ENCODE data around the gene RASSF10. TPM values are rescaled to one million over a fixed set of nuclear protein-coding genes. Genes with fewer than 3 reads are reported as not detected.

RASSF10 gene
- total RNA-seq, result 1.8 and 2.3 TPM in 2 replicates

DNA sequence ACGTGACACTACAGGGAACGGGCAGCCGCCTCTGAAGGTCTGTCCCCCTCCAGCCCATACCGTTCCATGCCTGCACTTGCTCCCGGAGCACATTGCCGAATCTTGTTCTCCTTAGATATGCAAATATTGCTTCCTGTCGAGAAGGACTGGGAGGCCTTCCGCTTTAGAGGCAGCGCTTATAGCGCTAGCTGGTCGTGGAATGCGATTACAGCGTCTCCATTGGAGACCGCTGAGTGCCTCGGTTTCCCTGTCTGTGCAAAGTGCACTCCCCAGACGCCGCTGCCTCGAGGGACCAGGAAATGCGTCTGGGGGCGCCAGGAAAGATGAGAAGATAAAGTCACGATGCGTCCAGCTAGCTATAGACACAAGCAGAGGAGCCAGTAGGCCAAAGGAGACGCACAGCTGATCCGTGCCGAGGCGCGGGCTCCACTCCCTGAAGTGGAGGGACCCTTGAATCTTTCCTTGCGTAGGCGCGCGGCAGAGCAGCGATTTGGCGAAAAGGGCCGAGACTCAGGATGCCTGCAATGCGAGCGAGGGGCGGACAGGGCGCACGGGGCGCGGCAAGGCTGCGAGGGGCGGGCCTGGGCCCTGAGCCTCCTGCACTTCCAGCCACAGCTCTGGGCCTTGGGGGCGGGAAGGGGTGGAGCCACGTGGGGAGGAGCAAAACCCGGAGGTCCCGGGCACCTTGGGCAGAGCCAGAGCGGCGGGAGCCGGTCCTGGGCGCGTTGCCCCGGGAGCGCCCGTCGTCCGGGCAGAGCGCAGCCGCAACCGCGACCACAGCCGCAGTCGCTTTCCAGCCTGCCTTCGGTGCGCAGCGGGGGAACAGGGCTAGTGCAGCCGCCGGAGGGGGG, at the start of gene RASSF10:
RASSF10 (plus strand) TSS at position 692 of the 851 bp plus-strand sequence. CDS start 261 bp downstream, outside the sequence.

All from hair follicular keratinocyte (primary cell).